GM21367 (cell line): ENCODE data around the gene UBAC1.
A peak's percentile ranks its signal among the peaks of the same experiment; 100 is the strongest.
"Not testable (repeated sequence)": the region's sequence is repeated elsewhere in the genome, so short reads cannot be mapped to it uniquely, and the experiment has no call there.

Experiments
- ATAC-seq: cut with Tn5 transposase; IDR thresholded peaks from one replicate; pipeline ENCODE4 v1.9.1; 2021; ENCODE audit not compliant: unreplicated experiment

Gene UBAC1

GRCh38 chr9:135902655-135903357 is 58.4 kb downstream of the UBAC1 start:
- ATAC-seq = no peak

GRCh38 chr9:135901826-135902225 is 59.3 kb downstream of the UBAC1 start:
- no peak for ATAC-seq

- no peak for ATAC-seq
Observed at GRCh38 chr9:135901031-135901758, 60.0 kb downstream of the UBAC1 start.

GRCh38 chr9:135898634-135899407 is 62.4 kb downstream of the UBAC1 start:
- ATAC-seq = no peak

- ATAC-seq = no peak
Observed at GRCh38 chr9:135896626-135897025, 64.5 kb downstream of the UBAC1 start.

GRCh38 chr9:135896205-135896604 is 65.0 kb downstream of the UBAC1 start:
- ATAC-seq = no peak

GRCh38 chr9:135895202-135895848 is 65.8 kb downstream of the UBAC1 start:
- ATAC-seq = no peak

GRCh38 chr9:135893104-135893503 is 68.1 kb downstream of the UBAC1 start:
- ATAC-seq = no peak

GRCh38 chr9:135892327-135892726 is 68.8 kb downstream of the UBAC1 start:
- ATAC-seq = not testable (repeated sequence)

GRCh38 chr9:135891027-135891631 is 70.0 kb downstream of the UBAC1 start:
- ATAC-seq = no peak

- ATAC-seq = no peak
Observed at GRCh38 chr9:135890190-135891026, 70.8 kb downstream of the UBAC1 start.

GRCh38 chr9:135889564-135890189 is 71.5 kb downstream of the UBAC1 start:
- no peak for ATAC-seq

- ATAC-seq = no peak
Observed at GRCh38 chr9:135888766-135889394, 72.3 kb downstream of the UBAC1 start.

- ATAC-seq = no peak
Observed at GRCh38 chr9:135888126-135888765, 72.9 kb downstream of the UBAC1 start.

GRCh38 chr9:135887585-135888050 is 73.6 kb downstream of the UBAC1 start:
- ATAC-seq = peak; percentile 70

GRCh38 chr9:135887021-135887507 is 74.1 kb downstream of the UBAC1 start:
- no peak for ATAC-seq

- ATAC-seq = no peak
Observed at GRCh38 chr9:135886147-135886981, 74.8 kb downstream of the UBAC1 start.
